KMS-11 (cell line): Measurements from ENCODE around the gene CATSPER2.
"Not testable (repeated sequence)": the region's sequence is repeated elsewhere in the genome, so short reads cannot be mapped to it uniquely, and the experiment has no call there.

Experiments
- H2AFZ ChIP-seq: fragments of 200-600 bp; sonication (generic); 2 replicates; pipeline ENCODE4 v1.6.1; 2016; ENCODE audit warnings: antibody characterized with exemption, mixed run types, low read depth
- H3K27ac ChIP-seq: fragments of 200-600 bp; sonication (generic); 2 replicates; pipeline ENCODE4 v1.6.1; 2016; ENCODE audit warnings: mild to moderate bottlenecking, mixed run types
- H3K27me3 ChIP-seq: fragments of 200-600 bp; sonication (generic); 2 replicates; pipeline ENCODE4 v1.6.1; 2017; ENCODE audit warnings: mild to moderate bottlenecking, low read depth, mixed run types, moderate library complexity; ENCODE audit not compliant: insufficient read depth
- H3K36me3 ChIP-seq: fragments of 200-600 bp; sonication (generic); 2 replicates; pipeline ENCODE4 v1.6.1; 2017; ENCODE audit warnings: mild to moderate bottlenecking, mixed run types; ENCODE audit not compliant: insufficient read depth
- H3K4me1 ChIP-seq: fragments of 200-600 bp; sonication (generic); 2 replicates; pipeline ENCODE4 v1.6.1; 2016; ENCODE audit warnings: mild to moderate bottlenecking, low read depth, mixed run types; ENCODE audit not compliant: poor library complexity, severe bottlenecking
- H3K4me2 ChIP-seq: fragments of 200-600 bp; sonication (generic); 2 replicates; pipeline ENCODE4 v1.7.0; 2016; ENCODE audit warnings: mild to moderate bottlenecking, mixed run types
- H3K4me3 ChIP-seq: fragments of 200-600 bp; sonication (generic); IDR thresholded peaks from 2 replicates; pipeline ENCODE4 v1.6.1; 2017; ENCODE audit warnings: low read depth, low read length, mixed read lengths; ENCODE audit not compliant: insufficient read depth
- H3K79me2 ChIP-seq: fragments of 200-600 bp; sonication (generic); 2 replicates; pipeline ENCODE4 v1.6.1; 2016; ENCODE audit warnings: low read depth, mixed run types; ENCODE audit not compliant: insufficient read depth
- H3K9ac ChIP-seq: fragments of 200-600 bp; sonication (generic); 2 replicates; pipeline ENCODE4 v1.6.1; 2016; ENCODE audit warnings: mild to moderate bottlenecking, mixed run types
- H4K20me1 ChIP-seq: fragments of 200-600 bp; sonication (generic); 2 replicates; pipeline ENCODE4 v1.6.1; 2016; ENCODE audit warnings: mild to moderate bottlenecking, mixed run types; ENCODE audit not compliant: insufficient read depth

Gene CATSPER2

DNA sequence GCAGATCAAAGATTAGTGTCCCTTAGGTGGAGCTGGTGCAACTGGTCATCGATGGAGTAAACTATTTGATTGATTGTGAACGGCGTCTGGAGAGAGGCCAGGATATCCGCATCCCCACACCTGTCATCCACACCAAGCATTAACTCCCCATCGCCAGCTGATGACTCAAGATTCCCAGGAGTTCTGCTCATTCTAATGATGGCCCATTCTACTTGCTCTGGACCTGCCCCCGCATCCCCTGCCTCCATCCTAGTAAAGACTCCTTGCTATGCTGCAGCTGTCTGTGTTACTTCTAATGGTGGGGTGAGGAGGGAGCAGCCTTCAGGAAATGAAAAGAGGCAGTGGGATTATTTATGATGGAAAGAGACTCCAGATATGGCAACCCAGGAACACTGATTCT is 49.5 kb downstream of the CATSPER2 start:
- H3K27me3 ChIP-seq, H3K27ac ChIP-seq, H3K4me2 ChIP-seq, H3K79me2 ChIP-seq, H3K4me3 ChIP-seq, H3K36me3 ChIP-seq, H3K9ac ChIP-seq, H2AFZ ChIP-seq, H3K4me1 ChIP-seq, H4K20me1 ChIP-seq: not testable (repeated sequence)

DNA sequence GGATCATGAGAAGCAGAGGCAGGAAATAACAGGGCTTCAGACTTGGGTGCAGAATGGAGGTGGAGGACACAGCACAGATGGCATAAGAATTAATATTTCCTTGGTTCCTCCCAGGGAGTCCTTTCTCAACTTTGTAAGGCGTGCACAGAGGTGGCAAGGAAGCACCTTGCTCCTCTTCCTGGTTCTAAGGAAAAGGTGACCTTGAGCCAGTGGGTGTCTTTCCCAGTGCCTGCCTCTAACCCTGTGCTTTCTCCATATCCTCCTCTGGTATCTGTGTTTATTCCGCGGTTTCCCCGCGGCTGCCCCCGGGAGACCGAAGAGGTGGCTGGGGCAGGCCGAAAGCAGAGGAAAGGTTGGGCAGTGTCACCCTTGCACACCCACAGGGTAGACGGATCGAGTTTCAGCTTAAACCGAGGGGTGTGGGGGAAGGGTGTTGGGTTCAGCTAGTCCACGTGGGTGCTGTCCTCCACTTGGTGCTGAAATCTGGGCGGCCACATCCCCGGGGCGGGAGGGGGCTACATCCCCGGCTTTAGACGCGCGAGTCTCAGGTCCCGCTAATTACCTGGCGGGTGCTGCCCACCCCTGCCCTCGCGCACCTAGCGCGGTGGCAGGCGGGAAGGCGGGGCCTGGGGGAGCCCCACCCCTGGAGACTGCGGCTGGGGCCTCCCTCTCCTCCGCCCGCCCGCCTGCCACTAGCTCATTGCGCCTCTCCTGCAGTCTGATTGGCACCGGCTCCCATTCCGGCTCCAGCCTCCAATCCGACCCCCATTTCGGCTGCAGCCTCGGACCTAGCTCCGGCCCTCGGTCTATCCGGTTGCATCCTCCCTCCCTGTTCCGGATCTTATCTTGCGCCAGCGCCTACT is 55.1 kb downstream of the CATSPER2 start, which contains the start of gene CKMT1B:
Gene CKMT1B, plus strand, starts transcription at position 700 of the 863 bp plus-strand sequence. CDS start 192 bp downstream, outside the sequence.
- H4K20me1 ChIP-seq, H3K36me3 ChIP-seq, H3K9ac ChIP-seq, H3K4me2 ChIP-seq, H3K27ac ChIP-seq, H3K27me3 ChIP-seq, H2AFZ ChIP-seq, H3K4me1 ChIP-seq, H3K79me2 ChIP-seq, H3K4me3 ChIP-seq: not testable (repeated sequence)

DNA sequence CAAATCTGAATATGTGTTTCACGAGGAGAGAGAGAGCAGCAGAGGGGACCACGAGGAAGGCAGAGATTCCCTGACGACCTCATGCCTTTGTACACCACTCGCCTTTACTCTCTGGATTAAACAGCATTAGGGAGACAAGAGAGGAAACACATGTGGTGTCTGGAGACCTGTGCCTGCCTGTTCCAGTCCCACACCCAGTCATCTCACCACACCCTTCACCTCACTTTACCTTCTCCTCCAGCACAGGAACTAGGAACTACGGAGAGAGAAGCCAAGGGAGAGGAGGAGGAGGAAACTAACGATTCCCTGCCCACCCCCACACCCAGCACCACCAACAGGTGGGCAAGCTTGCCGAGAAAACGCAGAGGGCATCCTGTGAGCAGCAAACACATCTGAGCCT is 55.8 kb downstream of the CATSPER2 start:
- not testable (repeated sequence) for H3K36me3 ChIP-seq, H3K27ac ChIP-seq, H3K4me3 ChIP-seq, H4K20me1 ChIP-seq, H2AFZ ChIP-seq, H3K27me3 ChIP-seq, H3K4me2 ChIP-seq, H3K79me2 ChIP-seq, H3K4me1 ChIP-seq, H3K9ac ChIP-seq

DNA sequence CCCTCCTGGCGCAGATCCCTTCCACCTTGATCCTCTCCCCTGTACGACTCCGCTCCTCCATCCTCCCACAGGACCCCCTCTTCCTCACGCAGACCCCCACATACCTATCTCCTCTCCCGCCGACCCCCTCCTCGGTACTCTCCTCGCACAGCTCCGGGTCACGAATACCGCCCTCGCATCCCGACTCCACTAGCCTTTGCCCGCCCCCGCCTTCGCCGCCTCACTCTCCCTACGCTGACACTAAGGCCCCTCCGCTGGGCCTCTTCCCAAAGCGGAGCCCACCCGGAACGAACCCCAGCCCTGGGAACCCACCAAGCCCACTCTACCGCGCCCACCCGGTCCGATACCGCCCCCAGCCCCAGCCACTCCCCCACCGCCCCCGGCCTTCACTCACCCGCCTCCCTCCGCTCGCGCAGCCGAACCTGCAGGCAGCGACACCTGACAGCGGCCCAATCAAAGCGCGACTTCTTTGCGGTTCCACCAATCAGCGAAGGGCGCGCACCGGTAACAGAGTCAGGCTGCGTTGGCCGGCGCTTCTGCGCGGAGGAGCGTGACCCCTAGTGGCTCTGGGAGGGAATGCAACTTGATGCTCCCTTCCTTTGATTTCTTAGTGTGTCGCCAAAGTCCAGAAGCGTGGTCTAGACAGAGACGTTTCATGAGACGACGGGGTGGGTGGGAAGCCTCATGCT is 58.7 kb downstream of the CATSPER2 start, which contains the start of gene PPIP5K1:
Gene PPIP5K1, minus strand, starts transcription at position 431 of the 689 bp plus-strand sequence. CDS start 5,704 bp downstream, outside the sequence.
- not testable (repeated sequence) for H3K27ac ChIP-seq, H3K4me3 ChIP-seq, H3K4me2 ChIP-seq, H4K20me1 ChIP-seq, H3K36me3 ChIP-seq, H3K27me3 ChIP-seq, H3K9ac ChIP-seq, H2AFZ ChIP-seq, H3K4me1 ChIP-seq, H3K79me2 ChIP-seq
